Mesenteric fat pad (tissue), 1 donor: ENCODE results near the gene MB. TPM values are rescaled to one million over a fixed set of nuclear protein-coding genes. Genes with fewer than 3 reads are reported as not detected.
"Not testable (repeated sequence)": the region's sequence is repeated elsewhere in the genome, so short reads cannot be mapped to it uniquely, and the experiment has no call there.

Experiments
- DNase-seq: peaks from one replicate; pipeline ENCODE4 v3.0.0-alpha.2; 2020; ENCODE audit warnings: low spot score
- total RNA-seq: library from RNA; stranded (reverse); fragmentation: NEBNext Ultra II Directional; extraction: Animal tissue kit (Norgen Biotek cat#: 25700); gene quantifications from one replicate; pipeline ENCODE4 v1.2.1, GENCODE V29; 2021
- donor health status: DM: yes; HTN: yes; CAD: no.

MB gene
- total RNA-seq, 1 donor from 2014 or later = 0.55 TPM

GRCh38 chr22:35638001-35638400 is 20.9 kb upstream of the MB start:
- peak; percentile 33 for DNase-seq

- peak; percentile 59 for DNase-seq
These were observed 20.1 kb upstream of the MB start for GRCh38 chr22:35637254-35637653.

GRCh38 chr22:35634943-35635540 is 17.9 kb upstream of the MB start:
- DNase-seq = no peak

DNA sequence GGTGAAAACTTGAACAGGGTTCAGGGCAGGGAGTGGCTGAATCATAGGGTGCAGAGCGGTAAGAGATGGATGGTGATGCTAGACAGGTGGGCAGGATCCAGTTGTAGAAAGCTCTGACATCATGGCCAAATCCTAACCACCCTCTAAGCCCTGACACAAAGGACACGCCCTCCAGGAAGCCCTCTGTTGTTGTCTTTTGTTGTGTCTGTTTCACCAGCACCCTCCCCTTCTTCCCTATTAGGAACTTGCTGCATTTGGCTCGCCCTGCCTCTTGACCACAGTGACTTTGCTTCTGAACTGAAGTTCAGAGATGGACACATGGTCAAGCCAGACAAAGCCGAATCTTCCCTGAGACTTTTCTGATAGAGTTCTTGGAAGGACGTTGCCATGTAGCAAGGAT is 16.9 kb upstream of the MB start:
- DNase-seq = no peak

DNA sequence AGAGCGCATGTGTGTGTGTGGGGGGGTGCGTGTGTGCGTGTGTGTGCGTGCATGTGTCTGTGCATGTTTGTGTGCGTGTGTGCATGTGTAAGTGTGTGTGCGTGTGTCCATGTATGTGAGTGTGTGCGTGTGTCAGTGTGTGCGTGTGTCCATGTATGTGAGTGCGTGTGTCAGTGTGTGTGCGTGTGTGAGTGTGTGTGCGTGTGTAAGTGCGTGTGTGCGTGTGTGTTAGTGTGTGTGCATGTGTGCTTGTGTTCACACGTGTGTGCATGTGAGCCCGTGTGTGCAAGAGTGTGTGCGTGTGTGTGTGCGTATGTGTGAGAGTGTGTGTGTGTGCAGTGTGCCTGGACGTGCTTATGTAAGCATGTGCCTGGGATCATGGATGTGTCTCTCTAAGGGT is 16.4 kb upstream of the MB start:
- DNase-seq = no peak

DNA sequence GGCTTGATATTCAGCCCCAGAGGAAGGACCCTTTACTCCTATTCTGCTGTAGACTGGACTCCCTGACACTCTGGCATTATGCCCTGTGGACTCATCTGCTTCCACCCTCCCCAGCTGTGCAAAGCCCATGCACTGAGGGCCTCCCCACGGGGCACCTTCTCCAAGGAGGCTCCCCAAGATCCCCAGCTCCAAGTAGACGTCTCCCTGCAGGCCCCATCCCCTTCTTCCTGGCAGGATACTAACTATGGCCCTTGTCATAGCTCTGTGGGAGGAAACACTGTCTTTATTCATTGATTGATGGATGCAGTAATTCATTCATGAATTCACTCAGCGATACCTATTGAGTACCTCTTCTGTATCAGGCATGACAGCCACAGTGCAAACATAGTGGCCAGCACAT is 15.8 kb upstream of the MB start:
- DNase-seq = peak; percentile 53

GRCh38 chr22:35631597-35631996 is 14.5 kb upstream of the MB start:
- DNase-seq = peak; percentile 84

DNA sequence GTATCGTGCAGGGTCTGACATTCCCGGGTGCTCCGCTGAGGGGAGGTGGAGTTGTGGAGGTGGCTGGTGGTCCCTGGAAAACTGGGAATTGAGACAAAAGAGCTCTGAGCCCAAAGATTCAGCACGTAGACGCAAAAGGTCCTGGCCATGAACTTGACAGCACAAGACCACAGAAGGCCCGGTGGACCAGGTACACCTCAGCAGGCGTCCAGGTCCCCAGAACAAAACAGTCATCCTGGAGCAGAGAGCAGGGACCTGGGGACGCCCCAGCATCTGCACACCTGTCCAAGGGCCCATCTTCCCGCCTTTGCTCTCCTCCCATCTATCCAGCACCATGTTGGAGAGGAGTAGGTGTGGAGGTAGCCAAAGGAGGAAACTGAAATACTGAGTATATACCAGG is 13.8 kb upstream of the MB start:
- peak; percentile 49 for DNase-seq

DNA sequence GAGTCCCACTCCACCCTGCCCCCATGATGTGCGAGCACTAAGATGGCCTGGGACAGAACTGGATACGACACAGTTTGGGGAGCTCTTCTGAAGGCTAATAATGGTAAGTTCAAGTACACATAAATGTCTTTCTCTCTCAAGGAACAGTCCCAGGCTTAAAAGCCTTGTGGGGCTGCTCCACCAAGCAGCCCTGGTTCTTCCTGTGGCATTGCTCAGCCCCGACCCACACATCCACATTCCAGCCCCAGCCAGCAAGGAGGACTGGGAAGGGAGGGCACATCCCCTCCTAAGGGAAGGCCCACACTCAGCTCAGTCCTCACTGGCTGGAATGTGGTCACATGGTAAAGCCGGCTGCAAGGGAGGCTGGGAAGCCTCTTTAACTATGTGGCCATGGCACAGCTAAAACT is 13.3 kb upstream of the MB start:
- DNase-seq = no peak

- no peak for DNase-seq
These were observed 12.5 kb upstream of the MB start for GRCh38 chr22:35629406-35630216.

GRCh38 chr22:35628732-35629131 is 11.6 kb upstream of the MB start:
- no peak for DNase-seq

DNA sequence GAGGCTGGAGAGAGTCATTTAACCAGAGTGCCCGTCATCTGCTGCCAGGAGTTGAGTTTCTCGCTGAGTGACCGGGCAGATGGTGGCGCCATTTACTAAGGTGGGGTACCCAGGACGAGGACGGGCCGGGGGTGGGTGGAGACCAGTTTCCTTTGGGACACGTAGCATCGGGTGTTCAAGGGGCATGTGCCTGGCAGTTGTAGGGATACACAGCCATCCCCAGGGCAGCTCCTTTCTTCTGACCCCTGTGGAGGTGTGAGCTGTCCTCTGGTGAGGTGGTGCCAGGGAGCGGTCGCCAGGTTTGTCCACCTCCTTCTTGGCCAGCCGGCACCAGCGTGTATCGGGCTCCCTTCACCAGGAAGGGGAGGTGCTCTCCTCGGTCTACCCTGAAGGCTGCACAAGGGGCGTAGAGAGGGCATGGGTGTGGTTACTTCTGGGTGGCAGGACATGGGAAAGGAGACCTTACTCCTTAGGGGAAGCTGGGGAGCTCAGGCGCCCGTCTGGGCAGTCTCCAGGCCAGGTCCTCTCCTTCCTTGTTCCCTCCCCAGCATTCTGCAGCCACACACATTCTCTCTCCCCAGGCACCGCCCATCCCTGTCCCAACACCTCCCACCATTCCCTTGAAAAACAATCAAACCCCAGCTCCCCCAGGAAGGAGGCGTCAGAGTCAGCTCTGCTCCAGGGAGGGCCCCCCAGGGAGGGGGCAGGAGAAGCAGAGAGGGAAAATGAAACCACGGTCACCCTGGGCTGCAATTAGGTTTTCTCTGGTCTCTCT is 10.3 kb upstream of the MB start:
- DNase-seq = no peak

GRCh38 chr22:35625763-35626432 is 8.8 kb upstream of the MB start:
- no peak for DNase-seq

GRCh38 chr22:35624547-35624946 is 7.4 kb upstream of the MB start:
- DNase-seq = no peak

DNA sequence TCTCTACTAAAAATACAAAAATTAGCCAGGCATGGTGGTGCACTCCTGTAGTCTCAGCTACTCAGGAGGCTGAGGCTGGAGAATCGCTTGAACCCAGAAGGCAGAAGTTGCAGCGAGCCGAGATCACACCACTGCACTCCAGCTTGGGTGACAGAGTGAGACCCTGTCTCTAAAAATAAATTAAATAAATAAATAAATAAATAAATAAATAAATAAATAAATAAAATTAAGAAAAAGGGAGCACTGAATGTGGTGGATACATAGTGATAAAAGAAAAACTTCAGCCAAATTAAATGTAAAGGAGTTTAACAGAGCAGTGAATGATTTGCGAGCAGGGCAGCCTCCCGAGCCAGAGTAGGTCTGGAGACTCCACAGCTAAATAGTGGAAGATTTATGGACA is 6.8 kb upstream of the MB start:
- DNase-seq = not testable (repeated sequence)

- no peak for DNase-seq
These were observed 5.2 kb upstream of the MB start for GRCh38 chr22:35622191-35622913.

GRCh38 chr22:35621451-35621850 is 4.3 kb upstream of the MB start:
- DNase-seq = no peak

- no peak for DNase-seq
These were observed 3.6 kb upstream of the MB start for GRCh38 chr22:35620624-35621251.

GRCh38 chr22:35619336-35620094 is 2.4 kb upstream of the MB start:
- no peak for DNase-seq
